Putamen (tissue), 1 donor: ENCODE results near the gene SORD.
"Not testable (repeated sequence)": the region's sequence is repeated elsewhere in the genome, so short reads cannot be mapped to it uniquely, and the experiment has no call there.

ENCODE experiments used
- DNase-seq: peaks from one replicate; pipeline ENCODE4 v3.0.0-alpha.2; 2016; ENCODE audit warnings: low spot score

SORD gene

GRCh38 chr15:45097466-45097865, 74.5 kb downstream of the SORD start:
- DNase-seq: no peak

- DNase-seq: no peak
These were observed 76.7 kb downstream of the SORD start for GRCh38 chr15:45099549-45100165.

- DNase-seq: no peak
These were observed 78.1 kb downstream of the SORD start for GRCh38 chr15:45100884-45101625.

GRCh38 chr15:45101749-45102148, 78.8 kb downstream of the SORD start:
- DNase-seq: no peak

- DNase-seq: no peak
These were observed 79.2 kb downstream of the SORD start for GRCh38 chr15:45102226-45102625.

- DNase-seq: not testable (repeated sequence)
These were observed 81.2 kb downstream of the SORD start for GRCh38 chr15:45104170-45104569.

- DNase-seq: no peak
These were observed 82.6 kb downstream of the SORD start for GRCh38 chr15:45105586-45105985.

GRCh38 chr15:45106002-45106790, 83.2 kb downstream of the SORD start:
- no peak for DNase-seq

GRCh38 chr15:45107941-45108630, 85.1 kb downstream of the SORD start:
- DNase-seq: no peak

- no peak for DNase-seq
These were observed 87.3 kb downstream of the SORD start for GRCh38 chr15:45110256-45110820.

- no peak for DNase-seq
These were observed 88.6 kb downstream of the SORD start for GRCh38 chr15:45111390-45112142.

- no peak for DNase-seq
These were observed 89.2 kb downstream of the SORD start for GRCh38 chr15:45112143-45112590.

- DNase-seq: no peak
These were observed 89.8 kb downstream of the SORD start for GRCh38 chr15:45112591-45113379.

GRCh38 chr15:45113380-45113990, 90.5 kb downstream of the SORD start:
- no peak for DNase-seq

- DNase-seq: no peak
These were observed 91.2 kb downstream of the SORD start, which contains the start of the genes DUOX2 and DUOXA2 for GRCh38 chr15:45114076-45114750. Gene DUOX2, minus strand, starts transcription at chr15:45114172. Its CDS starts 761 bp downstream, at chr15:45113411. Gene DUOXA2, plus strand, starts transcription at chr15:45114326. Its CDS starts 280 bp downstream, at chr15:45114606.

- no peak for DNase-seq
These were observed 91.7 kb downstream of the SORD start for GRCh38 chr15:45114751-45115085.

- DNase-seq: no peak
These were observed 92.4 kb downstream of the SORD start for GRCh38 chr15:45115312-45115820.

GRCh38 chr15:45116006-45116481, 93.0 kb downstream of the SORD start:
- no peak for DNase-seq
